Astrocyte of the hippocampus (primary cell): ENCODE data around the gene PCDHA3.
"Not testable (repeated sequence)": the region's sequence is repeated elsewhere in the genome, so short reads cannot be mapped to it uniquely, and the experiment has no call there.

Source experiments
- DNase-seq: peaks from one replicate; pipeline ENCODE4 v3.0.0; 2011; ENCODE audit warnings: low read depth, low spot score

PCDHA3 gene

DNA sequence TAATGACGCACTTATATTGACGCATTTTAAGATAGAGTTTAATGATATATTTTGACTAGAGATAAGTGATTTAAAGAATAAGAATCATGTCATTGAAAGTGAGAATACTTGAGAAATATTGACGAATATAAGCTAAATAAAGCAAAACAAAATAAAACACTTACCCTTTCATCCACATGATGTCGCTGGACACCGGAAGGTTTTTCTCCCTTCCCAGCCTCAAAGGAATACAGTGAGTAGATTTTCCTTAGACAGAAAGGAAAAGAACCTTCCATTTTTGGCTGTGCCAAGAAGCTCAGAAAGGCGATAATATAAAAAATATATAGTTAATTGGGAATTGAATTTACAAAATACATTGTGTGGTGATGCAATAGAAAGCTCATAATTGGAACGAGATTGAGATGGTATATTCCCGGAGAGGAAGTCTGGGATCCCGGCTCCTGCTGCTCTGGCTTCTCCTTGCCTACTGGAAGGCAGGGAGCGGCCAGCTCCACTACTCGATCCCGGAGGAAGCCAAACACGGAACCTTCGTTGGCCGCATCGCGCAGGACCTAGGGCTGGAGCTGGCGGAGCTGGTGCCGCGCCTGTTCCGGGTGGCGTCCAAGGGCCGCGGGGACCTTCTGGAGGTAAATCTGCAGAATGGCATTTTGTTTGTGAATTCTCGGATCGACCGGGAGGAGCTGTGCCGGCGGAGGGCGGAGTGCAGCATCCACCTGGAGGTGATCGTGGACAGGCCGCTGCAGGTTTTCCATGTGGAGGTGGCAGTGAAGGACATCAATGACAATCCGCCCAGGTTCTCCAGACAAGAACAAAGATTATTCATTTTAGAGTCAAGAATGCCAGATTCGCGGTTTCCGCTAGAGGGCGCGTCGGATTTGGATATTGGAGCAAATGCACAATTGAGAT lies 20.8 kb downstream of the PCDHA3 start, which contains the start of gene PCDHA5:
TSS of gene PCDHA5 (plus strand) at position 239 of the 906 bp plus-strand sequence.
- peak; percentile 7 for DNase-seq

DNA sequence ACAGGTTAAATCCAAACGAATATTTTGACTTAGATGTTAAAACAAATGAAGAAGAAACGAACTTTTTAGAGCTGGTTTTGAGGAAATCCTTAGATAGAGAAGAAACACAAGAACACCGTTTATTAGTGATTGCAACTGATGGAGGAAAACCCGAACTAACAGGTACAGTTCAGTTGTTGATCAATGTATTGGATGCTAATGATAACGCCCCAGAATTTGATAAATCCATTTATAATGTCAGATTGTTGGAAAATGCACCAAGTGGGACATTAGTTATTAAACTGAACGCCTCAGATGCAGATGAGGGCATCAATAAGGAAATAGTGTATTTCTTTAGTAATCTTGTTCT lies 21.4 kb downstream of the PCDHA3 start:
- DNase-seq = no peak

- DNase-seq = not testable (repeated sequence)
These were observed 22.1 kb downstream of the PCDHA3 start for GRCh38 chr5:140822969-140823368.

DNA sequence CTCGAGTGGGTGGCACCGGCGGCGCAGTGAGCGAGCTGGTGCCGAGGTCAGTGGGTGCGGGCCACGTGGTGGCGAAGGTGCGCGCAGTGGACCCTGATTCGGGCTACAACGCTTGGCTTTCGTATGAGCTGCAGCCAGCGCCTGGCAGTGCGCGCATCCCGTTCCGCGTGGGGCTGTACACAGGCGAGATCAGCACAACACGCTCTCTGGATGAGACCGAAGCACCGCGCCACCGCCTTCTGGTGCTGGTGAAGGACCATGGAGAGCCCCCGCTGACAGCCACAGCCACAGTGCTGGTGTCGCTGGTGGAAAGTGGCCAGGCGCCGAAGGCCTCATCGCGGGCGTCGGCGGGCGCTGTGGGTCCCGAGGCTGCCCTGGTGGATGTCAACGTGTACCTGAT lies 22.6 kb downstream of the PCDHA3 start:
- no peak for DNase-seq

GRCh38 chr5:140827704-140828361 lies 27.0 kb downstream of the PCDHA3 start, which contains the start of gene PCDHA6:
Gene PCDHA6 (plus strand): TSS chr5:140827960. CDS start chr5:140828092, 132 bp downstream.
- DNase-seq = no peak

- DNase-seq = no peak
These were observed 27.5 kb downstream of the PCDHA3 start for GRCh38 chr5:140828362-140828737.

DNA sequence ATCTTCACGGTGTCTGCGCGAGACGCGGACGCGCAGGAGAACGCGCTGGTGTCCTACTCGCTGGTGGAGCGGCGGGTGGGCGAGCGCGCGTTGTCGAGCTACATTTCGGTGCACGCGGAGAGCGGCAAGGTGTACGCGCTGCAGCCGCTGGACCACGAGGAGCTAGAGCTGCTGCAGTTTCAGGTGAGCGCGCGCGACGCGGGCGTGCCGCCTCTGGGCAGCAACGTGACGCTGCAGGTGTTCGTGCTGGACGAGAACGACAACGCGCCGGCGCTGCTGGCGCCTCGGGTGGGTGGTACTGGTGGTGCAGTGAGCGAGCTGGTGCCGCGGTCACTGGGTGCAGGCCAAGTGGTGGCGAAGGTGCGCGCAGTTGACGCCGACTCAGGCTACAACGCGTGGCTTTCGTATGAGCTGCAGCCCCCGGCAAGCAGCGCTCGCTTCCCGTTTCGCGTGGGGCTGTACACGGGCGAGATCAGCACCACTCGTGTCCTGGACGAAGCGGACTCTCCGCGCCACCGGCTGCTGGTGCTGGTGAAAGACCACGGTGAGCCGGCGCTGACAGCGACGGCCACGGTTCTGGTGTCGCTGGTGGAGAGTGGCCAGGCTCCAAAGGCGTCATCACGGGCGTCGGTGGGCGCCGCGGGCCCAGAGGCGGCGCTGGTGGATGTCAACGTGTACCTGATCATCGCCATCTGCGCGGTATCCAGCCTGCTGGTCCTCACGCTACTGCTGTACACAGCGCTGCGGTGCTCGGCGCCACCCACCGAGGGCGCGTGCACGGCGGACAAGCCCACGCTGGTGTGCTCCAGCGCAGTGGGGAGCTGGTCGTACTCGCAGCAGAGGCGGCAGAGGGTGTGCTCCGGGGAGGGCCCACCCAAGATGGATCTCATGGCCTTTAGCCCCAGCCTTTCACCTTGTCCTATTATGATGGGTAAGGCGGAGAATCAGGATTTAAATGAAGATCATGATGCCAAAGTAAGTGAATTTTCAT lies 28.9 kb downstream of the PCDHA3 start:
- not testable (repeated sequence) for DNase-seq

GRCh38 chr5:140833993-140834392 lies 33.1 kb downstream of the PCDHA3 start, which contains the start of gene PCDHA7:
Gene PCDHA7 (plus strand): TSS chr5:140834269. CDS start chr5:140834384, 115 bp downstream.
- peak; percentile 3 for DNase-seq

DNA sequence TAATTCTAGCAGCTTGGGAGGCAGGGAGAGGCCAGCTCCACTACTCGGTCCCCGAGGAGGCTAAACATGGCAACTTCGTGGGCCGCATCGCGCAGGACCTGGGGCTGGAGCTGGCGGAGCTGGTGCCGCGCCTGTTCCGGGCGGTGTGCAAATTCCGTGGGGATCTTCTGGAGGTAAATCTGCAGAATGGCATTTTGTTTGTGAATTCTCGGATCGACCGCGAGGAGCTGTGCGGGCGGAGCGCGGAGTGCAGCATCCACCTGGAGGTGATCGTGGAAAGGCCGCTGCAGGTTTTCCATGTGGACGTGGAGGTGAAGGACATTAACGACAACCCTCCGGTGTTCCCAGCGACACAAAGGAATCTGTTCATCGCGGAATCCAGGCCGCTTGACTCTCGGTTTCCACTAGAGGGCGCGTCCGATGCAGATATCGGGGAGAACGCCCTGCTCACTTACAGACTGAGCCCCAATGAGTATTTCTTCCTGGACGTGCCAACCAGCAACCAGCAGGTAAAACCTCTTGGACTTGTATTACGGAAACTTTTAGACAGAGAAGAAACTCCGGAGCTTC lies 33.7 kb downstream of the PCDHA3 start:
- not testable (repeated sequence) for DNase-seq

GRCh38 chr5:140835622-140836510 lies 35.0 kb downstream of the PCDHA3 start:
- no peak for DNase-seq

- no peak for DNase-seq
These were observed 40.4 kb downstream of the PCDHA3 start, which contains the start of gene PCDHA8 for GRCh38 chr5:140840978-140841962. Gene PCDHA8 (plus strand): TSS chr5:140841187. CDS start chr5:140841322, 135 bp downstream.

DNA sequence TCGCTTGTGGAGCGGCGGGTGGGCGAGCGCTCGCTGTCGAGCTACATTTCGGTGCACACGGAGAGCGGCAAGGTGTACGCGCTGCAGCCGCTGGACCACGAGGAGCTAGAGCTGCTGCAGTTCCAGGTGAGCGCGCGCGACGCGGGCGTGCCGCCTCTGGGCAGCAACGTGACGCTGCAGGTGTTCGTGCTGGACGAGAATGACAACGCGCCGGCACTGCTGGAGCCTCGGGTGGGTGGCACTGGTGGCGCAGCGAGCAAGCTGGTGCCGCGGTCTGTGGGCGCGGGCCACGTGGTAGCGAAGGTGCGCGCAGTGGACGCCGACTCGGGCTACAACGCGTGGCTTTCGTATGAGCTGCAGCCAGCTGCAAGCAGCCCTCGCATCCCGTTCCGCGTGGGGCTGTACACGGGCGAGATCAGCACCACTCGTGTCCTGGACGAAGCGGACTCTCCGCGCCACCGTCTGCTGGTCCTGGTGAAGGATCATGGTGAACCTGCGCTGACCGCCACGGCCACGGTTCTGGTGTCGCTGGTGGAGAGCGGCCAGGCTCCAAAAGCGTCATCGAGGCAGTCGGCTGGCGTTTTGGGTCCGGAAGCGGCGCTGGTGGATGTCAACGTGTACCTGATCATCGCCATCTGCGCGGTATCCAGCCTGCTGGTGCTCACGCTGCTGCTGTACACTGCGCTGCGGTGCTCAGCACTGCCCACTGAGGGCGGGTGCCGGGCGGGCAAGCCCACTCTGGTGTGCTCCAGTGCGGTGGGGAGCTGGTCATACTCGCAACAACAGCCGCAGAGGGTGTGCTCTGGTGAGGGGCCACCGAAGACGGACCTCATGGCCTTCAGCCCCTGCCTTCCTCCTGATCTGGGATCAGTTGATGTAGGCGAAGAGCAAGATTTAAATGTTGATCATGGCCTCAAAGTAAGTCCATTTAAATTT lies 42.2 kb downstream of the PCDHA3 start:
- DNase-seq = no peak

DNA sequence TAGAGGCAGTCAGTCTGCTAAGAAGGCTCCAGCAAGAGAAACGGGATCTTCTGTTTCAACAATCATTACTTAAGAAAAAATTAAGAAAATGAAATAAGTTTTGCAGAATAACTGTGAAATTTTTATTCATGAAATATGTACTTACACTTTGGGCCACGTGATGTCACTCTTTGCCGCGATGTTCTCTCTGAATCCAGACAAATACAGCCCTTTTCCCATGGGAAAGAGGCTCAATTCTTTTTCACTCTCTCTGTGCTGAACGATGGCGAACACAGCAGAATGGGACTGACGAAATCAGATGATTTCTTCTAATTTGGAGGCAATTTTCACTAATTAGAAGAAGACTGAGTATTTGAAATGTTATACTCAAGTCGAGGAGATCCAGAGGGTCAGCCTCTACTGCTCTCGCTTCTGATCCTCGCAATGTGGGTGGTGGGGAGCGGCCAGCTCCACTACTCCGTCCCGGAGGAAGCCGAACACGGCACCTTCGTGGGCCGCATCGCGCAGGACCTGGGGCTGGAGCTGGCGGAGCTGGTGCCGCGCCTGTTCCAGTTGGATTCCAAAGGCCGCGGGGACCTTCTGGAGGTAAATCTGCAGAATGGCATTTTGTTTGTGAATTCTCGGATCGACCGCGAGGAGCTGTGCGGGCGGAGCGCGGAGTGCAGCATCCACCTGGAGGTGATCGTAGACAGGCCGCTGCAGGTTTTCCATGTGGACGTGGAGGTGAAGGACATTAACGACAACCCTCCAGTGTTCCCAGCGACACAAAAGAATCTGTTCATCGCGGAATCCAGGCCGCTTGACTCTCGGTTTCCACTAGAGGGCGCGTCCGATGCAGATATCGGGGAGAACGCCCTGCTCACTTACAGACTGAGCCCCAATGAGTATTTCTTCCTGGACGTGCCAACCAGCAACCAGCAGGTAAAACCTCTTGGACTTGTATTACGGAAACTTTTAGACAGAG lies 47.6 kb downstream of the PCDHA3 start, which contains the start of gene PCDHA9:
TSS of gene PCDHA9 (plus strand) at position 244 of the 964 bp plus-strand sequence. CDS start at position 358, 114 bp downstream.
- DNase-seq = not testable (repeated sequence)

DNA sequence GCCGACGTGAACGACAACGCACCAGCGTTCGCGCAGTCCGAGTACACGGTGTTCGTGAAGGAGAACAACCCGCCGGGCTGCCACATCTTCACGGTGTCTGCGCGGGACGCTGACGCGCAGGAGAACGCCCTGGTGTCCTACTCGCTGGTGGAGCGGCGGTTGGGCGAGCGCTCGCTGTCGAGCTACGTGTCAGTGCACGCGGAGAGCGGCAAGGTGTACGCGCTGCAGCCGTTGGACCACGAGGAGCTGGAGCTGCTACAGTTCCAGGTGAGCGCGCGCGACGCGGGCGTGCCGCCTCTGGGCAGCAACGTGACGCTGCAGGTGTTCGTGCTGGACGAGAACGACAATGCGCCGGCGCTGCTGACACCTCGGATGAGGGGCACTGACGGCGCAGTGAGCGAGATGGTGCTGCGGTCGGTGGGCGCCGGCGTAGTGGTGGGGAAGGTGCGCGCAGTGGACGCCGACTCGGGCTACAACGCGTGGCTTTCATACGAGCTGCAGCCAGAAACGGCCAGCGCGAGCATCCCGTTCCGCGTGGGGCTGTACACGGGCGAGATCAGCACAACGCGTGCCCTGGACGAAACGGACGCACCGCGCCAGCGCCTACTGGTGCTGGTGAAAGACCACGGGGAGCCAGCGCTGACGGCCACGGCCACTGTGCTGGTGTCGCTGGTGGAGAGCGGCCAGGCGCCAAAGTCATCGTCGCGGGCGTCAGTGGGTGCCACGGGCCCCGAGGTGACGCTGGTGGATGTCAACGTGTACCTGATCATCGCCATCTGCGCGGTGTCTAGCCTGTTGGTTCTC lies 49.2 kb downstream of the PCDHA3 start:
- not testable (repeated sequence) for DNase-seq
